Activated naive CD4-positive, alpha-beta T cell (primary cell): ENCODE measurements around the gene PIWIL4.
"Not testable (repeated sequence)": the region's sequence is repeated elsewhere in the genome, so short reads cannot be mapped to it uniquely, and the experiment has no call there.

ENCODE experiments used
- DNase-seq, 4 experiments: peaks; one replicate each; lab custom pipeline; 2025; lab: John Stamatoyannopoulos, UW

The PIWIL4 gene

DNA sequence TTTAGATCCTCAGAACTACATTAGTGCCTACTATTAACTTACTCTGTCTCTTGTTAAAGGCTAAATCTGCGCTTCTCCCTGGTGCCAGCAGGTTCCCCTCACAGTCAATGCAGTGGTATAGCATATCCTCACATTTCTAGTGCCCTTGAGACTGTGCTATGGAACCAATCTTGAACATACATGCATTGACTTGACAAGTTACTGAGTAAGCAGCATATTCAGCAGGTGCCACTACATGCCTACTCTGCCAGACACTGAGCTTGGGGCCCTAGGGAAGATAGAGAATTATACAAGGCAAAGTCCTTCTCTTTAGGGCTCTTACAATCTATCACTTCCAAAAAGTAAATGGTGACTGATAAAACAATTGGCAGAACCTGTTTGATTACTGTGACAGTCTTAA lies 20.3 kb upstream of the PIWIL4 start:
- no peak for DNase-seq

DNA sequence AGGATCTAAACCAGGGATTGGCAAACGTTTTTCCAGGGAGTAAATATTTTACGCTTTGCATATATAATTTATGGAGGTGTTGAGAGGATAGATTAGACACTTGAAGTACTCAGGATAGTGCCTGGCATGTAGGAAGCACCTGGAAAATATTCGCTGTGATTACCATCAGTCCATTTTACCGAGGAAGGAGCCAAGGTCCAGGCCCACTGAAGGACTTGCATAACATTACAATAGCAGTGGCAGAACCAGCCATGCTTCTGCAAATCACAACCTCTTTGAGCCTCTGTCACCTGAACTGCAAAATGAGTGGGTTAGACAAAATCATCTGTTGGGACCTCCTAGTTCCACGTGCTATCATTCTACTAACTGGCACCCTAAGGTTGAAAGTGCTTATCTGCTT lies 18.0 kb upstream of the PIWIL4 start:
- DNase-seq = no peak

DNA sequence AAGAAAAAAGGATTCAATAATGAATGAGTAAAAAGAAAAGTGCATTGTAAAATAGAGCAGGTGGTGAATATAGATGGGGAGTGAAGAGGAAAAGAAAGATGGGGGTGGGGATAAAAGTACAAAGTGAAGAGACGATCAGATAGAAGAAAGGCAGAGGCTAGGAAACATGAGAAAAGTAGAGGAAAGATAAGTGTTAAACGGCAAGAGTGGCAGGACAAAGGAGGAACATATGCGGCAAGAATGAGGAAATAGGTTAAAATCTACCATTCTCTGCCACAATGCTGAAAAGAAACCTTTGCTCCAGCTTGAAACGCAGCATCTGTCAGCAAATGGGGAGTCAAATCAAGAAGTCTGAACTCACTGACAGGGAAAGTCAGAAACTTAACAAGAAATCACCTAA lies 16.7 kb upstream of the PIWIL4 start:
- DNase-seq = no peak

DNA sequence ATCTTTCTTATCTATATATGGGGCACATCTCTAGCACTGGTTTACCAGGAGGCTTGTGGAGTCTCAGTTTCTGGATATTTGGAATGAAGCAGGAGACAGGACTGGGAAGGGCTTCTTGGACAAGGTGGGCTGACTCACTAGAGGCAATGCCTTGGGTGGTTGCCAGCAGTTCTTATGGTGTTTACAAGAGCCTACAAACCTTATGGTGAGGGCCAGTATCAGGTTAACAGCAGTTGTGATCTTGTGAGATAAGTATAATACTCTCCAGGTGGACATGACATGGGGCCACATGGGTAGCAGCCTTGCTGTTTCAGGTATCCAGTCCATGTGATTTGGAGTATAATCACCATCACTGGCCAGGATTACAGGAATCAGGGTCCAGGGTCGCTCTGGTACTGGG lies 13.2 kb upstream of the PIWIL4 start:
- no peak for DNase-seq

DNA sequence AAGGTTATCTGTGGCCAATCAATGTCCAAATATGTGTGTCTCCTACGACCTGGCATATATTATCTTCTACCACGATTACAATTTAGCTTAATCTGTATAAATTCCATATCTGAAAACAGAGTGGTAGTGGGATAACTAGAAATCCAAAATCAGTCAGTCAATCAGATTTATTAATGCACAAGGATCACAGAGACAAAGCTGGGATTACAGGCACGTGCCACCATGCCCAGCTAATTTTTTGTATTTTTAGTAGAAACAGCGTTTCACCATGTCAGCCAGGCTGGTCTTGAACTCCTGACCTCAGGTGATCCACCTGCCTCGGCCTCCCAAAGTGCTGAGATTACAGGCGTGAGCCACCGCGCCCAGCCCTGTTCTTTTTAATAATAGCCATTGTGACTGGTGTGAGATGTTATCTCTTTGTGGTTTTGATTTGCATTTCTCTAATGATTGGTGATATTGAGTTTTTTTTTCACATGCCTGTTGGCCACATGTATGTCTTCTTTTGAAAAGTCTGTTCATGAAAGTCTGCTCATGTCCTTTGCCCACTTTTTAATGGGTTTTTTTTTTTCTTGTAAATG lies 11.3 kb upstream of the PIWIL4 start:
- DNase-seq = not testable (repeated sequence)

DNA sequence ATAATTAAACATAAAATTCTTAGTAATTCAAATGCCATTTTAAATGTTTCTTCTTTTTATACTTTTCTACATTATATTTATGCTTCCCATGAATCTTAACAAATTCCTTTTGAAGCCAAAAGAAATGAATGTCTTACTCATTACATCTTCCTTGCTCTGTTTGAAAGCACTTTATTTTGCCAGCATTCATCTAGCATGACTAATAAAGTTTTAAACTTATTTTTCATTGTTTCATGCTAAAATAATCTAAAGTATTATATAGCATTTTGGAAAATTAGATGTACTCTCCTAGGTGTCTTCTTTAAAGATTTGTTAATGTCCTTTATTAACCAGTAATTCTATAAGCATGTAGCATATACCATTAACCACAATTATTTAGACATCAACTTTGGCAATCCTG lies 9.7 kb upstream of the PIWIL4 start:
- DNase-seq = no peak

DNA sequence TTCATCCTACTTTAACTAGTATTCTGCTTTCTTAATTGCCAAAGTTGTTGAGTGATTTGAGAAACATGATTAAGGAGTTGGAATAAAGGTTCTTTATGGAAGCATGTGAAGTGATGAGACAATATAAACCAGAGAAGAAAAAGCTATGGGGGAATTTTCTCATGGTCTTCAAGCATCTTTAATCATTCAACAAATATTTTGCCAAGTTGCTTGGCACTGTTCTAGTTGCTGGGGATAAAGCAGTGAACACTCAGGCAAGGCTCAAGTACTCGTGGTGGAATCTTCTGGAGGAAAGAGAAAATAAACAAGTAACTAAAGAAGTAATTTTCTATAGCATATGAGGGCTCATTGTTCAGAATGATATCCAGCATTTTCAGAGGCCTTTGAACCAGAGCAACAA lies 9.2 kb upstream of the PIWIL4 start:
- no peak for DNase-seq

DNA sequence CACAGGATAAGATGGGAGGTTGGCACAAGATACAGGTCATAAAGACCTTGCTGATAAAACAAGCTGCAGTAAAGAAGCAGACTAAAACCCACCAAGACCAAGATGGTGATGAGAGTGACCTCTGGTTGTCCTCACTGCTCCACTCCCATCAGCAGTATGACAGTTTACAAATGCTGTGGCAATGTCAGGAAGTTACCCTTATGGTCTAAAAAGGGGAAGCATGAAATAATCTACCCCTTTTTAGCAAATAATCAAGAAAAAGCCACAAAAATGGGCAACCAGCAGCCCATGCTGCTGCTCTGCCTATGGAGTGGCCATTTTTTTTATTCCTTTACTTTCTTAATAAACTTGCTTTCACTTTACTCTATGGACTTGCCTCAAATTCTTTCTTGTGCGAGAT lies 8.7 kb upstream of the PIWIL4 start:
- no peak for DNase-seq

DNA sequence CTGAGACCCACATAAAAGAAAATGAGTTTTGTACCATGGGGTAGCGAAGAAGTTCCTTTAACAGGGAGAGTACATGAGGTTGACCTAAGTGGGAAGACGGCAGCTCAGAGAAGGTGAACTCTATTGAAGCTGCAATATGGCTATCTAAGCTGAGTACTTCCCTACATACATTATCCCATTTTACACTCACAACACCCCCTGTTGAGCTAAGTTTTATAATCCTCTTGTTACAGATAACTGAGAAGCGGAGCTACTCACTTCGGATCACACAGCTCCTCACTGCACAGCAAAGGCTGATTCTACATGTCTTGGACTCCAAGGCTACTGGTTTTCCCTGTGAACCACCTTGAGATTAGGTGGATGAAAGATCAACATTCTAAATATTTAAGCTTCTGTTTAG lies 8.2 kb upstream of the PIWIL4 start:
- DNase-seq = no peak

DNA sequence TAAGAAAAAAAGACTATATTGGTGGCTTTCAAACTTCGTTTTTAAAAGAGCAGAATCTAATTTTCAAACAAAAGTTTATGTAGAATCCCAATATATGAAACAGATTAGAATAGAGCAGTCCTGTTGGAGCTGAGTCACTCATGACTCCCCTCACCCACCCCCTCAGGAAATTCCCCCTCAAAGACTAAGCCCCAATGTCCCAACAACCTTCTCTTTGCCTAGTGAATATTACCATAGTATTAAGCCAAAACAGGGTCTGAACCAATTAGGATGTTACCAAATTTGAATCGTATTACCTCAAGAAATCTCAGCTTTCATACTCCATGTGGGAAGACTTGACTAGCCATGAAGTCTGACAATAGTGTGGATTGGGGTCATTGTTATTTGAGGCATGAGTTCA lies 7.8 kb upstream of the PIWIL4 start:
- DNase-seq = no peak

DNA sequence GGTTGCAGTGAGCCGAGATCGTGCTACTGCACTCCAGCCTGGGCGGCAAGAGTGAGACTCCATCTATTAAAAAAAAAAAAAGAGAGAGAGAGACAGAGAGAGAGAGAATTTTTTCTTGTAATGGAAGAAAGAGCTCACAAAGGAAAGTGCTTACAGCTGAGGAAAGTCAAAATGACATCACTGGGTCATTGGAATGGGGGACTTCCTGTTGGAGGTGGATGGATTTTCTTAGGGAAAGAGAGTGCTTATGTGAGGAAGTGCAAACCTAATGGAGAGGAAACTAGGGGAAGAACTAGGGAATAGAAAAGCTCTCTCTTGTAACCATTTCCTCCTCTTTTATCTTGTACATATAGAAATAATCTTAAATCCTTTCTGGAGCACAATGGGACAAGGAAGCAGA lies 6.3 kb upstream of the PIWIL4 start:
- no peak for DNase-seq

DNA sequence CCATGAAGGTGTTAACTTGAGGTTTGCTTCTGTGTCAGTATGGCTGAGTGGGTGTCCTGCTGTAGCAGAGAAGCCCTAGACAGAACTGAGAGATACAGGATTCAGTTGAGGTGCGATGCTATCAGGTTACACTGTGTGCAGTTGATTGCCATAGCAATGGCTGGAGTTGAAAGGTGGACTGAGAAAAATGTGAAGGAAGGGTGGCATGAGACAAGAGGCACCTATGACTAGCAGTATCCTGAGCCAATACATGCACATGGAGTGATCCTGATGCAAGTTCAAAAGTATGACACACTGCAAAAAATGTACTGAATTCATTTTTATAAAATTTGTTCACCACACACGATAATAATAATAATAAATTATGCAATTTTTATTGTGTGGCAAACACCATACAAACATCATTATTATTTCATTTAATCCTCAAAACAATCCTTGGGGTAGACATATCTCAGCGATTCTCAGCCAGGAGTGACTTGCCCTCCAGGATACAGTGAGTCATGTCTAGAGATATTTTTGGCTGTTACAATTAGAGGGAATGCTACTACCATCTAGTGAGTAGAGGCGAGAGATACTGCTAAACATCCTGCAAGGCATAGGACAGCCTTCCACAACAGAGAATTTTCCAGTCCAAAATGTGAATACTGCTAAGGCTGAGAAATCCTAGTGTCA lies 3.9 kb upstream of the PIWIL4 start:
- DNase-seq = no peak

DNA sequence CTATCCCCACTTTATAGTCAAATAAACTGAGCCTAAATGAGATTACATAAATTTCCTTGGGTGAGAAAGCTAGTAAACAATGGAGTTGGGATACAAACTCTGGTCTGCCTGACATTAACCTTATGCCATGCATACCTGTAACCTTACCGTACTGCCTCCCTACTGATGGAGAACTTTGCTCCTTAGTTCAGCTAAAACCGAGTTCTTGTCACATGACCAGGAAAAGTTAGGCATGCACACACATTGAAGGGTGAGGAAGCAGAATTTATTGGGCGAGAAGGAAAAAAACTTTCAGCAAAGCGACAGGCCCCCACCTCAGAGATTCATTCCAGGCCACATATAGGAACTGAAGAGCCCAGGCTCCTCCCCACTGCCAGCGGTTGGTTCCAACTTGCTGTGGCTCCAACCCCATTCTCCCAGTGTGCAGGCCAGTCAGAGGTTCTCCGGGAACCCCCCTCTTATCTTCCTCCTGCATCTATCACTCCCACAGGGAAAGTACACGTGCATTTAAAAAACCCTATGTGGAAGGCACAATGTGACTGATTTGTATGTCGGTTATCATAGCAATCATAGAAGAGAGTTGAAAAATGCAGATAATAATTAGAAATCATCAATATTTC lies 3.2 kb upstream of the PIWIL4 start:
- no peak for DNase-seq

DNA sequence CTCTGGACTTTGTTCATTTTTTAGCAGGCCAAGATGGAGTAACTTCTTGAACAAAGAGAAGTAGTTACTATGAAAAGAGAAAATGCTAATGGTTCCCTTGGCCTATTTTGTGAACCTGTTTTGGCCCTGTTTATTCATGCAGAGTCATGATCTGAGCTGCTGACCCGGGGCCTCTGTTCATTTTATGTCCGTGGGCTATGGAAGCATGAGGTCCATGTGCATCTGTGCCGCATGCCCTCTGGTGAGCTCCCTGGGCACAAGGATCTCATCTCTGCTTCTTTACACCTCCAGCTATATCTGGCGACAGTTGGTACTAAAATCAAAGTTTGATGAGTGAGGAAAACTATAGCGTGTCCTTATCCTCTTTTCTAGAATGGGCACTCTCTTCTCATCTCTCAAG lies 1.0 kb downstream of the PIWIL4 start:
- no peak for DNase-seq

DNA sequence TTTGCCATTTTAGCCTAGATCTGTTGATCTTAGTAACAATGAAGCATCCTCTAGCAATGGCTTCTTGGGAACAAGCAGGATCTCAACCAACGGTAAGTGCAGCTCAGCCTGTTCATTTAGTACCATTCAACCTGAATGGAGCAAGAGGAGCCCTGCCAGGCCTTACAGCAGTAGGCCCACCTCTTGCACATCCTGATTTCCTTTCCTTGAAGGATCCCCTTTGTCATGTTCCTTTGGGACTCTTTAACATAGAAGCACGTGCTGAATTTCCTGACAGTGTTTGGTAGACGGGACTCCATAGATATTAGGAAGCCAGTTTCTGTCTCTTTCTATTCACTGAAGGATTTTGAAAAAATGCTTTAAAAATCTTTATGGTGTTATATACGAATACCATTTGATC lies 1.5 kb downstream of the PIWIL4 start:
- no peak for DNase-seq

DNA sequence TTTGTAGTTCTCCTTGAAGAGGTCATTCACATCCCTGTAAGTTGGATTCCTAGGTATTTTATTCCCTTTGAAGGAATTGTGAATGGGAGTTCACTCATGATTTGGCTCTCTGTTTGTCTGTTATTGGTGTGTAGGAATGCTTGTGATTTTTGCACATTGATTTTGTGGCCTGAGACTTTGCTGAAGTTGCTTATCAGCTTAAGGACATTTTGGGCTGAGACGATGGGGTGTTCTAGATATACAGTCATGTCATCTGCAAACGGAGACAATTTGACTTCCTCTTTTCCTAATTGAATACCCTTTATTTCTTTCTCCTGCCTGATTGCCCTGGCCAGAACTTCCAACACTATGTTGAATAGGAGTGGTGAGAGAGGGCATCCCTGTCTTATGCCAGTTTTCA lies 5.8 kb downstream of the PIWIL4 start:
- not testable (repeated sequence) for DNase-seq

DNA sequence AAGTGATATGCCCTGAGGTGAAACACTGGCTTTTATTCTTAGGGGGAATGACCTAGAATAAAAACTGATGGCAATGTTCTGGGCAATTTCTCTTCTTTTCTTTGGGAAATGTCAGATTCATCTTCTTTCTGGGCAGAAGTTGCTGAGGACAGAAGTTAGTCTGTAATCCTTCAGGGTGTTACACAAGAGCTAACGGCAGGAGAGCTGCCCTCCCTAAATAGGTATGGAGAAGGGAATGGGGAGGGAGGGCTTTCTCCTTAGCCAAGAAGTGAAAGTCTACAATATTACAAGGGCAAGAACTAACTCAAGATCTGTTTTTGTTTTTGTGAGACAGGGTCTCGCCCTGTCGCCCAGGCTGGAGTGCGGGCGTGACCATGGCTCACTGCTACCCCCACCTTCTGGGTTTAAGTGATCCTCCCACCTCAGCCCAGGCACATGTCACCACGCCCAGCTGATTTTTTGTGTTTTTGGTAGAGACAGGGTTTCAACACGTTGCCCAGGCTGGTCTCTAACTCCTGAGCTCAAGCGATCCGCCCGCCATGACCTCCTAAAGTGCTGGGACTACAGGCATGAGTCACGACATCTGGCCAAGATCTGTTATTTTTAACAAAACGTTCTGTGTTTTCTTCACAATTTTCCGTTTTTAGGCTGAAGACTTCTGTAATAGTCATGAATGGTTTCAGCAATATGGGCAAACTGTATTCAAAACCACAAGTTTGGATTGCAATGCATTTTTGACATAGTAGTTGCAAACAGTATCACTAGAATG lies 7.2 kb downstream of the PIWIL4 start:
- DNase-seq = no peak

DNA sequence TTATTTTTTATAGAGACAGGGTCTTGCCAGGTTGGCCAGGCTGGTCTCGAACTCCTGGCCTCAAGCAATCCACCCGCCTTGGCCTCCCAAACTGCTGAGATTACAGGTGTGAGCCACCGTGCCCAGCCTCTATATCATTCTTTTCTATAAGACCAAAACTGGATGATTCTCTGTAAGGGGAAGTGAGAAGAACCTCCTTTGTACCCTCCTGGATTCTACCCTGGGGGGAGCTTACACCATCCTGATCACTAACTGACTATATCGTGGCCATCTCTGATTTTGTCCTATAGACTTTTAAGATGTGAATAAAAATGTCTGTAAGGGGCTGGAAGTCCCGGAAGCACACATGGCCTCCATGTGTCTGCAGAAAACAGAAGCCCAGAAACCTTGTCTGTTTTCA lies 9.1 kb downstream of the PIWIL4 start:
- DNase-seq = no peak

DNA sequence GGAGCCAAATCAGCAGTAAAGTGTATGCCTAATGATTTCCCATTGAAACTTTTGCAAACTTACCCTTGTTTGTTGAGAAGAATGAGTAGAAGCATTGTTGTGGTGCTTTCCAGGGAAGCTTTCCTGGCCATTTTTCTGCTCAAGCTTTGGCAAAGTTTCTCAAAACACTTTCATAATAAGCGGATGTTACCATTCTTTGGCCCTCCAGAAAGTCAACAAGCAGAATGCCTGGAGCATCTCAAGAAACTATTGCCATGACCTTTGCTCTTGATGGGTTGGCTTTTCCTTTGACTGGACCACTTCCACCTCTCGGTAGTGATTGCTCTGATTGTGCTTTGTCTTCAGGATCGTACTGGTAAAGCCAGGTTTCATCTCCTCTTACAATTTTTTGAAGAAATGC lies 10.7 kb downstream of the PIWIL4 start:
- no peak for DNase-seq

DNA sequence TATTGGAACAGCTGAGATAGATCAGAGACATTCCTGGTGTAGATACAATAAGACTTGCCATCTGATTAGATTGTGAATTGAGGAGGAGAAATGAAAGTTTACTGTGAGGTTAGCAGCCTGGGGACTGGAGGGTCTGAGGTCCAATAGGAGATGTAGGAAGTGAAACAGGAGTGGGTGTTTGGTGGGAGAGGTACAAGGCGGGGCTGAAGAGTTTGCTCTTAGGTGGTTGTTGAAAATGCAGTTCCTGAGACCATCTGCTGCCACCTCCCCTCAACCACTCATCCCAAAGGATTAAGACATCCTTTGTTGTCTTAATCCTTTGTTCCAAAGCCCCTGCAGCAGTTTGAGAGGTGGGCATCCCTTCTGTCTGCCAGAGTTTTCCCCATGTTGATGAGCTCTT lies 14.8 kb downstream of the PIWIL4 start:
- no peak for DNase-seq

DNA sequence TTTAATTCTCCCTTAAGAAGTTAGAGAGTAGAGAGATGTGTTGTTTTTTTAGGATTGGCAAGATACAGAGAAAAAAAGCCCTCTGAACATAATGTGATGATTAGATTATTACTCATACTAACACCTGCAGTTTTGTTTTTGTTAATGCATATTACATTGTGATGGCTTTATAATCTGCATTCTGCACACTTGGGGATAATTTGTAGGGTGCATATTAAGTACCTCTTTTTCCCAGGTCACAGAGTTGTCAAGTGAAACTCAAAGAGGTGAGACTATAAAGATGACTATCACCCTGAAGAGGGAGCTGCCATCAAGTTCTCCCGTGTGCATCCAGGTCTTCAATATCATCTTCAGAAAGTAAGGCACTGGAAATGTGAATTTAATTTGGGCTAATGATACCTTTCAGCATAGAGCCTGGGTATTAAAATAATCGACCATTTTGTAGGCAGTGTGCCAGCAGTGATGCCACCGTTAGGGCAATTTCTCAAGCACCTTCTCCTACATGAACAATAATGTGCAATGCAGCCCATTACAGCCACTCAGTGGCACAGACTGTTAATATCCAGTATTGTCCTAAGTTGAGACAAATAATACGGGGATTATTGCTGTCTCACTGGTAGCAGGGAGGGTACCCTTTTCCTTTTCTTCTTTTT lies 16.2 kb downstream of the PIWIL4 start:
- no peak for DNase-seq

DNA sequence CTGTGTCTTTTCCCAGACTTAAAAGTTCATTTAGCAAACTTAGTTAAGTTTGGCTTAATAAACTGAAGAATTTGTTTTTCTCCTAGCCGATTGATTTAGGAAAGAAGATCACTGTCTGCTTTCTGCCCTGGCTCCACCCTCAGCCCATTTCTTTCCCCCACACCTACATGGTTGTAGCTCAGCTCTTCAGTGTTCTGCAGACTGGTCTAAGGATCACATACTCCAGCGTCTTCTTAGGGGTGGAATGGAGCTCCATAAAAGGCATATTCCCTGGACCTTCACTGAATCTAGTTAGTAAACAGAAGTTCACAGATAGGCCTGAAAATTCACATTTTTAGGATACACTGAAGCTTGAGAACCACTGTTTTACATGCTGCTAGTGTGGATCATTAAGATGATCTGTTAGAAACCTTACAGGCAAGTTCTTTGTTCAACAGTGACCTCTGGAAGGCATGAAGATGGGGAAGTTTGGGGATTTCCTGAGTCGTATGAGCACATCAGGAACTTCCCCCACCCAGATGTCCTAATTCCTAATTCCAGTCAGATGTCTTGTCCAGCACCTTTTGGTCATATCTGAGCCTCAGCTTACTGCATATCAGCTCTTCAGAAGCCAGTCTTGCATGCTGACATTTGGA lies 16.8 kb downstream of the PIWIL4 start:
- no peak for DNase-seq
